ENCODE measurements around the gene SPN. TPM values are rescaled to one million over a fixed set of nuclear protein-coding genes. Genes with fewer than 3 reads are reported as not detected.
"Not testable (repeated sequence)": the region's sequence is repeated elsewhere in the genome, so short reads cannot be mapped to it uniquely, and the experiment has no call there.

The SPN gene
- polyA plus RNA-seq, 1 donor, result 6.8 TPM

GRCh38 chr16:29662729-29663015 lies 375 bp upstream of the SPN start:
- no peak for DNase-seq
- no CpG with 5 or more reads among the region's 4 CpGs for WGBS (ENCODE audit: insufficient coverage, low lambda C conversion rate)
- H3K27me3 ChIP-seq (ENCODE audit: control insufficient read depth, insufficient read depth, low read length), result no peaks in the 10 kb centered on the region
- no peak overlapping the region for H3K4me3 ChIP-seq (ENCODE audit: low read length)
- no peak overlapping the region for H3K27ac ChIP-seq (ENCODE audit: low read length)
- H3K4me1 ChIP-seq (ENCODE audit: control insufficient read depth, insufficient read depth, low read length), result peaks cover 14% of the 10 kb centered on the region
- H3K9me3 ChIP-seq (ENCODE audit: control insufficient read depth, low read depth, low read length), result no peaks in the 10 kb centered on the region
- H3K36me3 ChIP-seq (ENCODE audit: control insufficient read depth, insufficient read depth, low read length), result no peaks in the 10 kb centered on the region

- peak overlapping the region; percentile 0 for H3K4me3 ChIP-seq (ENCODE audit: low read length)
- peaks cover 14% of the 10 kb centered on the region for H3K4me1 ChIP-seq (ENCODE audit: control insufficient read depth, insufficient read depth, low read length)
- no CpG with 5 or more reads among the region's 3 CpGs for WGBS (ENCODE audit: insufficient coverage, low lambda C conversion rate)
- H3K9me3 ChIP-seq (ENCODE audit: control insufficient read depth, low read depth, low read length), result no peaks in the 10 kb centered on the region
- no peaks in the 10 kb centered on the region for H3K27me3 ChIP-seq (ENCODE audit: control insufficient read depth, insufficient read depth, low read length)
- DNase-seq, result no peak
- H3K36me3 ChIP-seq (ENCODE audit: control insufficient read depth, insufficient read depth, low read length), result no peaks in the 10 kb centered on the region
- no peak overlapping the region for H3K27ac ChIP-seq (ENCODE audit: low read length)
Measured at GRCh38 chr16:29663807-29664090, 702 bp downstream of the SPN start.

GRCh38 chr16:29664091-29664921 lies 1.3 kb downstream of the SPN start:
- no CpG with 5 or more reads among the region's 35 CpGs for WGBS (ENCODE audit: insufficient coverage, low lambda C conversion rate)
- no peak for DNase-seq

GRCh38 chr16:29665294-29666077 lies 2.4 kb downstream of the SPN start:
- Histone ChIP-seq H3K4me1 (ENCODE audit: control insufficient read depth, insufficient read depth, low read length) (peaks cover 14% of the 10 kb centered on the region), H3K9me3 (ENCODE audit: control insufficient read depth, low read depth, low read length) (no peaks in the 10 kb centered on the region), H3K36me3 (ENCODE audit: control insufficient read depth, insufficient read depth, low read length) (no peaks in the 10 kb centered on the region), H3K27ac (ENCODE audit: low read length) (no peak overlapping the region), H3K4me3 (ENCODE audit: low read length) (no peak overlapping the region), H3K27me3 (ENCODE audit: control insufficient read depth, insufficient read depth, low read length) (no peaks in the 10 kb centered on the region)
- no peak for DNase-seq
- whole genome bisulfite sequencing (ENCODE audit: insufficient coverage, low lambda C conversion rate), result no CpG with 5 or more reads among the region's 15 CpGs

More at GRCh38 chr16:29664091-29664921, 1.3 kb downstream of the SPN start:
- H3K9me3 ChIP-seq (ENCODE audit: control insufficient read depth, low read depth, low read length), result no peaks in the 10 kb centered on the region
- H3K27ac ChIP-seq (ENCODE audit: low read length), result no peak overlapping the region
- H3K27me3 ChIP-seq (ENCODE audit: control insufficient read depth, insufficient read depth, low read length), result no peaks in the 10 kb centered on the region
- H3K4me3 ChIP-seq (ENCODE audit: low read length), result no peak overlapping the region
- H3K36me3 ChIP-seq (ENCODE audit: control insufficient read depth, insufficient read depth, low read length), result no peaks in the 10 kb centered on the region
- peaks cover 14% of the 10 kb centered on the region for H3K4me1 ChIP-seq (ENCODE audit: control insufficient read depth, insufficient read depth, low read length)

- H3K9me3 ChIP-seq (ENCODE audit: control insufficient read depth, low read depth, low read length); H3K4me3 ChIP-seq (ENCODE audit: low read length); H3K27ac ChIP-seq (ENCODE audit: low read length); H3K27me3 ChIP-seq (ENCODE audit: control insufficient read depth, insufficient read depth, low read length); H3K36me3 ChIP-seq (ENCODE audit: control insufficient read depth, insufficient read depth, low read length); DNase-seq: not testable (repeated sequence)
- H3K4me1 ChIP-seq (ENCODE audit: control insufficient read depth, insufficient read depth, low read length), result peaks cover 14% of the 10 kb centered on the region
- WGBS (ENCODE audit: insufficient coverage, low lambda C conversion rate), result no CpG with 5 or more reads among the region's 6 CpGs
Measured at GRCh38 chr16:29667322-29667610, 4.2 kb downstream of the SPN start.

- Histone ChIP-seq H3K27me3 (ENCODE audit: control insufficient read depth, insufficient read depth, low read length) (no peaks in the 10 kb centered on the region), H3K27ac (ENCODE audit: low read length) (no peak overlapping the region), H3K36me3 (ENCODE audit: control insufficient read depth, insufficient read depth, low read length) (no peaks in the 10 kb centered on the region), H3K4me3 (ENCODE audit: low read length) (no peak overlapping the region), H3K9me3 (ENCODE audit: control insufficient read depth, low read depth, low read length) (no peaks in the 10 kb centered on the region), H3K4me1 (ENCODE audit: control insufficient read depth, insufficient read depth, low read length) (peaks cover 14% of the 10 kb centered on the region)
- DNase-seq, result no peak
- no CpG with 5 or more reads among the region's 12 CpGs for WGBS (ENCODE audit: insufficient coverage, low lambda C conversion rate)
Measured at GRCh38 chr16:29667755-29668154, 4.7 kb downstream of the SPN start.

GRCh38 chr16:29668267-29668666 lies 5.2 kb downstream of the SPN start:
- WGBS (ENCODE audit: insufficient coverage, low lambda C conversion rate), result no CpG with 5 or more reads among the region's 3 CpGs

GRCh38 chr16:29673501-29673900 lies 10.5 kb downstream of the SPN start:
- Histone ChIP-seq H3K9me3 (ENCODE audit: control insufficient read depth, low read depth, low read length) (no peaks in the 10 kb centered on the region), H3K36me3 (ENCODE audit: control insufficient read depth, insufficient read depth, low read length) (no peaks in the 10 kb centered on the region), H3K27me3 (ENCODE audit: control insufficient read depth, insufficient read depth, low read length) (no peaks in the 10 kb centered on the region), H3K27ac (ENCODE audit: low read length) (no peak overlapping the region), H3K4me3 (ENCODE audit: low read length) (no peak overlapping the region), H3K4me1 (ENCODE audit: control insufficient read depth, insufficient read depth, low read length) (peaks cover 4% of the 10 kb centered on the region)
- no CpG with 5 or more reads among the region's 6 CpGs for WGBS (ENCODE audit: insufficient coverage, low lambda C conversion rate)
- no peak for DNase-seq

More at GRCh38 chr16:29668267-29668666, 5.2 kb downstream of the SPN start:
- Histone ChIP-seq H3K27me3 (ENCODE audit: control insufficient read depth, insufficient read depth, low read length) (no peaks in the 10 kb centered on the region), H3K4me1 (ENCODE audit: control insufficient read depth, insufficient read depth, low read length) (peaks cover 14% of the 10 kb centered on the region), H3K9me3 (ENCODE audit: control insufficient read depth, low read depth, low read length) (no peaks in the 10 kb centered on the region), H3K27ac (ENCODE audit: low read length) (no peak overlapping the region), H3K4me3 (ENCODE audit: low read length) (no peak overlapping the region), H3K36me3 (ENCODE audit: control insufficient read depth, insufficient read depth, low read length) (no peaks in the 10 kb centered on the region)
- DNase-seq, result no peak

- DNase-seq, result peak; percentile 42 to 62
- Histone ChIP-seq H3K4me1 (ENCODE audit: control insufficient read depth, insufficient read depth, low read length) (peaks cover 7% of the 10 kb centered on the region), H3K36me3 (ENCODE audit: control insufficient read depth, insufficient read depth, low read length) (no peaks in the 10 kb centered on the region), H3K27me3 (ENCODE audit: control insufficient read depth, insufficient read depth, low read length) (no peaks in the 10 kb centered on the region), H3K9me3 (ENCODE audit: control insufficient read depth, low read depth, low read length) (no peaks in the 10 kb centered on the region), H3K27ac (ENCODE audit: low read length) (no peak overlapping the region), H3K4me3 (ENCODE audit: low read length) (no peak overlapping the region)
- no CpG with 5 or more reads among the region's 13 CpGs for WGBS (ENCODE audit: insufficient coverage, low lambda C conversion rate)
Measured at GRCh38 chr16:29674188-29674587, 11.1 kb downstream of the SPN start.

GRCh38 chr16:29675811-29676643 lies 13.0 kb downstream of the SPN start:
- Histone ChIP-seq H3K4me1 (ENCODE audit: control insufficient read depth, insufficient read depth, low read length) (peaks cover 7% of the 10 kb centered on the region), H3K27me3 (ENCODE audit: control insufficient read depth, insufficient read depth, low read length) (no peaks in the 10 kb centered on the region), H3K36me3 (ENCODE audit: control insufficient read depth, insufficient read depth, low read length) (peaks cover 1% of the 10 kb centered on the region), H3K27ac (ENCODE audit: low read length) (no peak overlapping the region), H3K4me3 (ENCODE audit: low read length) (no peak overlapping the region), H3K9me3 (ENCODE audit: control insufficient read depth, low read depth, low read length) (no peaks in the 10 kb centered on the region)
- DNase-seq, result peak in 1 of 2 donors; percentile 39
- WGBS (ENCODE audit: insufficient coverage, low lambda C conversion rate), result 60% methylated on average over 1 of the region's 3 CpGs

Measured in large intestine (tissue), 3 donors.